Measurements from ENCODE around the gene BRD2.

Gene BRD2

DNA sequence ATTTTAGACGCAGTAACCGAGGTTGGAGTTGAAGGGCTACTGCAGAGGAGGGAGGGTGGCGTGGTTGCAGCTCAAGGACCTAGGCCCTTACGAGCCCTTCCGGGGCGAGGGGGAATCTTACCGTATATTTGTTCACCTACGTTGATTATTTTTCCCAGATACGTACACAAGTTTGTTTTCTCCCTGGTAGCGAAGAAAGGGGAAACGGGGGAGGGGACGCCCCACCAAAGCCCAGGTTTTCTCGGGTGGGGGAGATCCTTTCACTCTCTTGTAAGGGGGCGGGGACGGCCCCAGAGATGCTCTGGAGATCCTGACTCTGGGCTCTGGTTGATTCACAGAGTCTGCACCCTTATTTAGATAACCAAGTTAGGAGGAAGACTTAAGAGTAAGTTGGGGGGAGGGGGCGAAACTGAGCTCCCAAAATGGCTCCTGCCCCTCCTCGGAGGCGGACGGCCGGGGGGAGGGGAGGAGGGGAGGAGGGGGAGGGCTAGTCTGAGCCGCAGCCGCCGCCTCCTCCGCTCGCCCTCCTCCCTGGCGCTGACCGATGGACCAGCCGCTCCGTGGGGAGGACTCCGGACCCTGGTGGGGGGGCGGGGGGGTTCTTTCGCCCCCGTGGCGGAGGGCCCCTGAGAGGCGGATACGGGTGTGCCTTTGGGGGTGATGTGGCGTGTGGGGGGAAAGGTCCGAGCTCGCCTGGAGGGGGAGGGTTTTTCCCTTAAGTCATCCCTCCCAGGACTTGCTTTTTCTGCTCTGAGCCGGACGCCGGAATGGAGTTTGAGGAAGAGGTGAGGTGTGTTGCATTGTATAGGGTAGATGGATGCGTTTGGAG lies 2.2 kb downstream of the BRD2 start:
- intact Hi-C loops (cut with DNase I): loop anchor here (5.0 kb wide), 2 partner anchors 232 to 773 kb away; partner anchors contain the start of genes HSD17B8, RXRB and SLC39A7
- peak; percentile 63 to 95 (median 76) for DNase-seq

- intact Hi-C loops (cut with DNase I): loop anchor here (5.0 kb wide), 2 partner anchors 231 to 774 kb away; partner anchors contain the start of genes HSD17B8, RXRB and SLC39A7
- DNase-seq: no peak
Observed at GRCh38 chr6:32971242-32971580, 2.8 kb downstream of the BRD2 start.

DNA sequence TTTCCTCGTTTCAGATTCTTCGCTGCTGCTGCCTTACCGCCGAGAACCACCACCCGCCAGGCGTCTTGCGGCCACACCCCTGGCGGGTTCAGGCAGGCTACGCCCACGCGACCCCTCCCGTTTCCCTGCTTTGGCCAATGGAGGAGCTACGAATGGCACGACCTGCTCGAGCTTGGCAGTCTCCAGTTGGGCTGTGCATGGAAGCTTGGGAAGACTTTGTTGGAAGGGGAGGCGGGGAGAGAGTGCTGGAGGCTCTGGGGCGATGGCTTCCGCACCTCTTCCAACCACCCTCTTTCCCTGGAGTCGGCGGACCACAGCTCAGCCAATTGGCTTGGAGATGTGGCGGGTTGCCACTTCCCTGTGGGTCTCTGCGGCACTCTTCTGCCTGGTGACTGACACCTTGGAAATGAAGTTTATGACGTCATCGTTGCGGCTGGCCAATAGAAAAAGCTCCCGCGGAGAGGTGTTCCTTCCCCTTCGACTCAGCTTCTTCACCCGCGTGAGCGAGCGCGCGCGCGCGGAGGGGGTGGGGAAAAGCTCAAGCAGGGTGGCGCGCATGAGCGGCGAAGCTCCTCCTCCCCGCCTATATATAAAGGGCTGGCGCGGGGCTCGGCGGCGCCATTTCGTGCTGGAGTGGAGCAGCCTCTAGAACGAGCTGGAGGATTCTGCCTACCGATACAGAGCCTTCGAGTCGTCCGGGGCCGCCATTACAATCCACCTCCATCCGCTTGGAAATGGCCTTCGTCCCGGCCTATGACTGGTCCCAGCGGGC lies 3.4 kb downstream of the BRD2 start:
- intact Hi-C loops (cut with DNase I): loop anchor here (5.0 kb wide), 2 partner anchors 231 to 774 kb away; partner anchors contain the start of genes HSD17B8, RXRB and SLC39A7
- peak; percentile 99 to 100 (median 99) for DNase-seq

DNA sequence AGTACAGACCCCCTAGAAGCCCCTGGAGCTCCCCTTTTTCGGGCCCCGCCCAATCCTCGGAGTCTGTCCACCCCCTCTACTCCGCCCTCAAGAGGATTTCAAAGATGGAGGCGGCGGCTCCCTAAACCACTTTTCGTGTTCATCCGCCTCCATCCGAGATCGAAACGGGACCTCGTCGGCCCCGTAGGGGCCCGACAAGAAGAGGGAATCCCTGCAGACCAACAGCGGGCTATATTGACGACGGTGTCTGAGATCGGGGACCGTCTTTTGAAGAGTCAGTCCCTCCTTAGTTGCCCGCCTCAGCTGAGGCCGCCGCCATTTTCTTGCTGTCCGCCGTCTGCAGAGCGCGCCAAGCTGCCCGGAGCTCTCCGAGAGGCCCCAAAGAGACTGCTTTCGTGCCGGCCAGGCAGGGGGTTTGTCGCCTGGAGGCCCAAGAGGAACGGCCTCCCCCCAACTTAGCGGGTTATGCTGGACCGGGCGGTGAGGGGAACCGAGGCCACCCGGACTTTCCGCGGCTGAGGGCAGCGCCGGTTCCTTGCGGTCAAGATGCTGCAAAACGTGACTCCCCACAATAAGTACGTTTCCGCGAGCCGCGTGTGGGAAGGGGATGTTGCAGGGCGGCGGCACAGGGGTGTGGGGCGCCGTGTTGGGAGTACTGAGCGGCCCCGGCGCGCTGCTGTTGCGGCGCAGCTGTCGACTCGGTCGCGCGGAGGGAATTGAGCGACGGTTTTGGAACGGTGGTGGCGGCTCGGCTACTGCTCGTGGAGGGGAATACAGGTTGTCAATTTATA lies 4.2 kb downstream of the BRD2 start:
- peak in 7 of 10 donors; percentile 21 to 85 (median 56) for DNase-seq
- intact Hi-C loops (cut with DNase I): loop anchor here (5.0 kb wide), 2 partner anchors 230 to 775 kb away; partner anchors contain the start of genes HSD17B8, RXRB and SLC39A7

GRCh38 chr6:32973144-32974015 lies 5.0 kb downstream of the BRD2 start:
- peak in 2 of 10 donors; percentile 24 to 56 for DNase-seq
- intact Hi-C loops (cut with DNase I): loop anchor here (5.0 kb wide), 2 partner anchors 229 to 776 kb away; partner anchors contain the start of genes HSD17B8, RXRB and SLC39A7

DNA sequence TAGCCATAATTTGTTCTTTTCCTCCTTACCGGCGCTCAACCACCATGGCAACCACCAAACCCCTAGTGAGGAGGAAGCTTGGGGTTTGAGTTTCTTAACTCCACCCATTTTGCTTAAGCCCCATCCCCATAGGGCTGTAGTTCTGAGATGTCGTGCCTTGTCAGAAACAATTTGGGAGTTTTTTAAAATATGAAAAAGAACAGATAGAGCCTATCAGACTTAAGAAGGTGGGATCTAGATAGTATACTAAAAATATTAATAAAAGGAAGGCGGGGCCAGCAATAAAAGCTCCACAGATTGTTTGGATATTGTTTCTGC lies 5.6 kb downstream of the BRD2 start:
- DNase-seq: peak in 1 of 10 donors; percentile 25
- intact Hi-C loops (cut with DNase I): loop anchor here (5.0 kb wide), 2 partner anchors 228 to 777 kb away; partner anchors contain the start of genes HSD17B8, RXRB and SLC39A7

DNA sequence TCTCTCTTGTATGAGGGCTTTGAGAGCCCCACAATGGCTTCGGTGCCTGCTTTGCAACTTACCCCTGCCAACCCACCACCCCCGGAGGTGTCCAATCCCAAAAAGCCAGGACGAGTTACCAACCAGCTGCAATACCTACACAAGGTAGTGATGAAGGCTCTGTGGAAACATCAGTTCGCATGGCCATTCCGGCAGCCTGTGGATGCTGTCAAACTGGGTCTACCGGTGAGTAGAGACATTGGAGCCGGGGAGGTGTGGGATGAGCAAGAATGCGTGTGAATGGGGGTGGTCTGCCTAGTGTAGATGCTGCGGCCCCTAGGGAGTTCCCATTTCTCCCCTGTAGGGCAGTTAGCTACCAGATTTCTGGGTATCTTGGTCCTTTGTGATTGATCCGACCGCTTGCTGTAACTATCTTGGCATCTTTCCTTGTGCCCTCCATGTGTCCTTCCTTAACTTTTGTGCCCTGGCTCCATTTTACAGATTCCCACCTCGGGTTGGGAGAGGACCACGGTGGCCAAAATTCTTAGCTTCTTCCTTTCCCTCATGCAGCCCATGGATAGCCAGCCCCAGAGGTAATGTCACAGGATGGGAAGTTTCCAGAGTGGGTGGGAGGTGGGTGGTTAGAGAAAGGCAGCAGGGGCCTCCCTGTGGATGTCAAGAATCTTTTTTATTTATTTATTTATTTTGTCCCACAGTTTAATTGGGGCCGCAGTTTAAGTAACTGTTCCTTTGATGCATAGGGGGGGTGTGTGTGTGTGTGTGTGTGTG lies 6.3 kb downstream of the BRD2 start:
- intact Hi-C loops (cut with DNase I): loop anchor here (5.0 kb wide), 2 partner anchors 228 to 777 kb away; partner anchors contain the start of genes HSD17B8, RXRB and SLC39A7
- peak in 1 of 10 donors; percentile 70 for DNase-seq

GRCh38 chr6:32975886-32976285 lies 7.5 kb downstream of the BRD2 start:
- intact Hi-C loops (cut with DNase I): no loop called here

DNA sequence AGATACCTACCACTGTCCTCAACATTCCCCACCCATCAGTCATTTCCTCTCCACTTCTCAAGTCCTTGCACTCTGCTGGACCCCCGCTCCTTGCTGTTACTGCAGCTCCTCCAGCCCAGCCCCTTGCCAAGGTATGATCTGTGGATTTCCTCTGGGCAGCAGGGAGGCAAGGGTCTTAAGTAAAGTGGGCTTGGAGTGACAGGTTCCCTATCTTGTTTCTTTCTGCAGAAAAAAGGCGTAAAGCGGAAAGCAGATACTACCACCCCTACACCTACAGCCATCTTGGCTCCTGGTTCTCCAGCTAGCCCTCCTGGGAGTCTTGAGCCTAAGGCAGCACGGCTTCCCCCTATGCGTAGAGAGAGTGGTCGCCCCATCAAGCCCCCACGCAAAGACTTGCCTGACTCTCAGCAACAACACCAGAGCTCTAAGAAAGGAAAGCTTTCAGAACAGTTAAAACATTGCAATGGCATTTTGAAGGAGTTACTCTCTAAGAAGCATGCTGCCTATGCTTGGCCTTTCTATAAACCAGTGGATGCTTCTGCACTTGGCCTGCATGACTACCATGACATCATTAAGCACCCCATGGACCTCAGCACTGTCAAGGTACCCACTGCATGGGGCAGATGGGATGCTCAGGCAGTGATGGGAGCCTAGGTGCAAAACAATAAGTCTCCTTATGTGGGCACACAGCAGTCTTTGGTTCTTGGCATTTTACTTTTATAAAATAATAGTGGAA lies 8.1 kb downstream of the BRD2 start:
- intact Hi-C loops (cut with DNase I): no loop called here
- no peak for DNase-seq

More at GRCh38 chr6:32975886-32976285, 7.5 kb downstream of the BRD2 start:
- no peak for DNase-seq

DNA sequence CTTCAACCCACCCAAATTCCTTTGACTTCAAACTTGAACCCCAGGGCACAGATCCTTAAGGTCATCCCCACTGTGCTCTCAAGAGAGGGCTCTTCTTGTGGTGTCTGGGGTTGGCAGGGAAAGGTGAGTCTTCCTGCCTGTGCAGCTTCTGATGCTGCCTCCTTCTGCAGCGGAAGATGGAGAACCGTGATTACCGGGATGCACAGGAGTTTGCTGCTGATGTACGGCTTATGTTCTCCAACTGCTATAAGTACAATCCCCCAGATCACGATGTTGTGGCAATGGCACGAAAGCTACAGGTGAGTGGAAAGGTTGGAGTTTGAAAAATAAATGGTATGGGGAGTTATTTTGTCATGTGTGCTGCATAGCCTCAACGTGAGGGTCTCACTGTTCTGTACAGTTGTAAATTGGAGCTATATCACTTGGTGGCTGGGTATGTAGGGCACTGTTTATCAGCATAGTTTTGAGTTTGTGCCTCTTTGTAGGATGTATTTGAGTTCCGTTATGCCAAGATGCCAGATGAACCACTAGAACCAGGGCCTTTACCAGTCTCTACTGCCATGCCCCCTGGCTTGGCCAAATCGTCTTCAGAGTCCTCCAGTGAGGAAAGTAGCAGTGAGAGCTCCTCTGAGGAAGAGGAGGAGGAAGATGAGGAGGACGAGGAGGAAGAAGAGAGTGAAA lies 9.0 kb downstream of the BRD2 start:
- peak in 1 of 10 donors; percentile 15 for DNase-seq
- intact Hi-C loops (cut with DNase I): no loop called here

- intact Hi-C loops (cut with DNase I): no loop called here
- peak in 1 of 10 donors; percentile 19 for DNase-seq
Observed at GRCh38 chr6:32977953-32978324, 9.5 kb downstream of the BRD2 start.

DNA sequence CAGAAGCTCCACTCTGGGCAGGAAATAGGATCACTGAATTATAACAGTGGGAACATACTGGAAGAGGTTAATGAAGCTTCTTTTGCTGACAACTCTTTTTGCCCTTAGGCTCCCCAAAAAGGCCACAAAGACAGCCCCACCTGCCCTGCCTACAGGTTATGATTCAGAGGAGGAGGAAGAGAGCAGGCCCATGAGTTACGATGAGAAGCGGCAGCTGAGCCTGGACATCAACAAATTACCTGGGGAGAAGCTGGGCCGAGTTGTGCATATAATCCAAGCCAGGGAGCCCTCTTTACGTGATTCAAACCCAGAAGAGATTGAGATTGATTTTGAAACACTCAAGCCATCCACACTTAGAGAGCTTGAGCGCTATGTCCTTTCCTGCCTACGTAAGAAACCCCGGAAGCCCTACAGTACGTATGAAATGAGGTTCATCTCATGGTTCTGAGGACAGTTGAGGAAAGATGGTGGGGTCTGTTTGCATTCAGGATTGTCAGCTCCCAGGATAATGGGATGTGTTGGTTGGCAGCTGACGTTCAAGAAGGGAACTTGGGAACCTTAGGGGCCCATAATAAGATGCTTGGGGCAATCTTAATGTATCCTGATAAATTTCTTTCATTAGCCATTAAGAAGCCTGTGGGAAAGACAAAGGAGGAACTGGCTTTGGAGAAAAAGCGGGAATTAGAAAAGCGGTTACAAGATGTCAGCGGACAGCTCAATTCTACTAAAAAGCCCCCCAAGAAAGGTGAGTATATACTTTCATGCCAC lies 11.5 kb downstream of the BRD2 start:
- intact Hi-C loops (cut with DNase I): no loop called here
- DNase-seq: peak in 1 of 10 donors; percentile 79

DNA sequence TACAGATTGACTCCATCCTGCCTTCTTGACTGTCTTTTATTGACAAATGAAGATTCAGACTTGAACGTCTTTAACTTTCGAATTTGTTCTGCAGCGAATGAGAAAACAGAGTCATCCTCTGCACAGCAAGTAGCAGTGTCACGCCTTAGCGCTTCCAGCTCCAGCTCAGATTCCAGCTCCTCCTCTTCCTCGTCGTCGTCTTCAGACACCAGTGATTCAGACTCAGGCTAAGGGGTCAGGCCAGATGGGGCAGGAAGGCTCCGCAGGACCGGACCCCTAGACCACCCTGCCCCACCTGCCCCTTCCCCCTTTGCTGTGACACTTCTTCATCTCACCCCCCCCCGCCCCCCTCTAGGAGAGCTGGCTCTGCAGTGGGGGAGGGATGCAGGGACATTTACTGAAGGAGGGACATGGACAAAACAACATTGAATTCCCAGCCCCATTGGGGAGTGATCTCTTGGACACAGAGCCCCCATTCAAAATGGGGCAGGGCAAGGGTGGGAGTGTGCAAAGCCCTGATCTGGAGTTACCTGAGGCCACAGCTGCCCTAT lies 12.2 kb downstream of the BRD2 start:
- DNase-seq: no peak
- intact Hi-C loops (cut with DNase I): no loop called here

DNA sequence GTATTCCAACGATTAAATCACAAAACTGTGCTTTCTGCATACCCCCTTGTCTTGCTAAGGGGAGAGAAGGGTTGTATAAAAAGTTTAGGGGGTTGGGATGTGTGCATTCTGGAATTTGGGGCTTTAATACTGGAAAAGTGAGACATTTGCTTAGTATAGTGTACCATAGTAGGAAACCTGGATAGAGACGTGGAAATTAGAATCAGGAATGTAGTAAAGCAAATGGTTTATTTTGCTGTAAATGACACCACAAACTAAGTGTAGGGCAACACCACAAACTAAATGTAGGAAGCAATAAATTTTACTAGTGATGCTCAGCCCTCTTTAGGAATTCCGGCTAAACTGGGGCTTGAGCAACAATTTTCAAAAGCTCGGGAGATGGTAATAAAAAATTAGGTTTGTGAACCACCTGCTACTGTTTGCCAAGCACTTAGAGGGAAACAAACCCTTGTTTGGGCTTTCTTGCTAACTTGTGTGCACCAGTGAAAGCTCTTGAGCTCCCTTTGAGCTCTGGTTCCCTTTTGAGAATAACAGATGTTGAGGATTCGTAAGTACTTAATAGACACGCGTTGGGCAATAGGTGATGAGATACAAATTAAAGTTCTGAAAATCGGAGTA lies 13.8 kb downstream of the BRD2 start:
- intact Hi-C loops (cut with DNase I): no loop called here
- no peak for DNase-seq

DNA sequence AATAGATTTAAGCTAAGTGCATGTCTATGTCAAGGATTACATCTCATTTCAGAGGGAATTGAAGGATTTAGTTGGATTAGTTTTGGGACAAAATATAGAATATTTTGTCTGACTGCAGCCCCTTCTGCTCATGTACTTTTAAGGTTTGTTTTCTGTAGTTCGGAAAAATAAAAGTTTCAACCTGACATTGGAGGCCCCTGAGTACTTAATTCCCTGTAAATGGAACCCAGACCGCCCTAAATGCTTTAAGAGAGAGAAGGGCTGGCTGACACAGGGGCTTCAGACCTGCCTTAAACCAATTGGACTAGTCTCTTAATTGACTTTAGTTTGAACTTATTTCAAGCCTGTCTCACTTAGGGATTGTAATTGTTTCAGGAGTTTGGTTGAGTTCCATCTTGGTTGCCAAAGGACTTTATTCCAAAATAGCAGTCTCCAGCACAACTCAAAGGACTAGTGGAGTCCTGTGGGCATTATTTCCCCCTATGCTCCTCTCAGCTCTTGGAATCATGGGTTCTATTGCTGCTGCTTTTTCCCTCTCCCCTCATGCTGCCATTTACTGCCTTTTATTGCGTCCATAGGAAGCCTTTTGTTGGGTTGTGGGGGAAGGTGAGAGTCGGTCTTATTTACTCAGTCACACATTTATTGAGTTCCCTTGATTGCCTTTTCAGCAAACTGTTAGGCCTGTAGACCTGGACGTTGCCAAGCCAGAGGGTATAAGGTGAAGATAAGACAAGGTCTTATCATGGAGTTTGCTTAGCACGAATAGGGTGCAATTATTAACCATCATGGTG lies 14.5 kb downstream of the BRD2 start:
- intact Hi-C loops (cut with DNase I): no loop called here
- DNase-seq: no peak
